B cell (primary cell): ENCODE results near the gene BRMS1. TPM values are rescaled to one million over a fixed set of nuclear protein-coding genes. Genes with fewer than 3 reads are reported as not detected.

ENCODE experiments used
- ATAC-seq: fragments of 200-7000 bp; cut with Tn5 transposase; one replicate; pipeline ENCODE4 v1.10.0; 2021; ENCODE audit warnings: low read depth, mild to moderate bottlenecking, moderate number of reproducible peaks, moderate library complexity
- CTCF ChIA-PET: fragments of 350-600 bp; sonication (Branson Sonifier 250); formaldehyde crosslinking; loops from one replicate; lab custom pipeline; 2021; ENCODE audit warnings: antibody characterized with exemption, inconsistent platforms; lab: Charles Lee
- POLR2A ChIA-PET: fragments of 350-600 bp; sonication (Branson Sonifier 250); formaldehyde crosslinking; loops from one replicate; lab custom pipeline; 2021; ENCODE audit warnings: antibody characterized with exemption; lab: Charles Lee
- DNase-seq: peaks from one replicate; pipeline ENCODE4 v3.0.0; 2013
- H2AFZ ChIP-seq: 2 replicates; pipeline ENCODE4 v1.6.1; 2012; ENCODE audit warnings: mild to moderate bottlenecking, low read depth, low read length; ENCODE audit not compliant: insufficient read depth, poor library complexity, severe bottlenecking
- H3K27ac ChIP-seq, 2 donors: 1 replicate in 1 of 2; 2 replicates in 1 of 2; pipeline ENCODE4 v1.5.1; 2012 to 2013; ENCODE audit warnings: low read length in 2 of 2, mild to moderate bottlenecking in 2 of 2, moderate library complexity in 1 of 2
- H3K27me3 ChIP-seq, 4 experiments: fragments of 200-600 bp in 1 of 4; sonication (generic) in 1 of 4; replicated peaks in 1 of 4; 1 replicate in 2 of 4; 2 replicates in 2 of 4; pipeline versions ENCODE4 v1.6.1 to v1.7.0; 2013 to 2016; ENCODE audit warnings: low read length in 3 of 4, mild to moderate bottlenecking in 2 of 4, mixed read lengths in 1 of 4, moderate library complexity in 1 of 4; ENCODE audit not compliant: insufficient read depth in 4 of 4, control insufficient read depth in 3 of 4; ENCODE audit errors: control extremely low read depth in 1 of 4
- H3K36me3 ChIP-seq, 2 experiments: replicated peaks in 1 of 2; 1 replicate in 1 of 2; 2 replicates in 1 of 2; pipeline versions ENCODE4 v1.6.1 to v1.7.1; 2013; ENCODE audit warnings: low read length in 1 of 2; ENCODE audit not compliant: insufficient read depth in 2 of 2, control insufficient read depth in 1 of 2; ENCODE audit errors: control extremely low read depth in 1 of 2, extremely low read depth in 1 of 2
- H3K4me1 ChIP-seq, 2 donors: fragments of 200-600 bp in 1 of 2; sonication (generic) in 1 of 2; 1 replicate in 1 of 2; 2 replicates in 1 of 2; pipeline versions ENCODE4 v1.5.1 to v1.6.1; 2013 to 2017; ENCODE audit warnings: low read length in 2 of 2; ENCODE audit not compliant: control insufficient read depth in 2 of 2, insufficient read depth in 2 of 2
- H3K4me2 ChIP-seq: replicated peaks from 2 replicates; pipeline ENCODE3; 2012; ENCODE audit warnings: mild to moderate bottlenecking, low read depth, low read length; ENCODE audit not compliant: poor library complexity, severe bottlenecking
- H3K4me3 ChIP-seq, 5 experiments: fragments of 200-600 bp in 1 of 5; sonication (generic) in 1 of 5; 1 replicate in 3 of 5; 2 replicates in 2 of 5; pipeline versions ENCODE4 v1.5.1 to v1.7.0; 2011 to 2016; ENCODE audit warnings: low read length in 4 of 5, mild to moderate bottlenecking in 4 of 5, low read depth in 2 of 5, control low read depth in 1 of 5, moderate library complexity in 1 of 5; ENCODE audit not compliant: insufficient read depth in 1 of 5; ENCODE audit errors: control extremely low read depth in 1 of 5, extremely low read depth in 1 of 5
- H3K79me2 ChIP-seq: fragments of 200-600 bp; sonication (generic); one replicate; pipeline ENCODE4 v1.6.0; 2016; ENCODE audit warnings: low read length; ENCODE audit not compliant: control insufficient read depth, insufficient read depth
- H3K9ac ChIP-seq: fragments of 200-600 bp; sonication (generic); 2 replicates; pipeline ENCODE4 v1.6.1; 2017; ENCODE audit warnings: mild to moderate bottlenecking, low read length, moderate library complexity
- H3K9me3 ChIP-seq, 3 donors: one replicate each; pipeline versions ENCODE4 v1.6.1 to v1.7.1; 2013; ENCODE audit warnings: low read length in 2 of 3; ENCODE audit not compliant: control insufficient read depth in 2 of 3, insufficient read depth in 1 of 3; ENCODE audit errors: control extremely low read depth in 1 of 3
- H4K20me1 ChIP-seq: 2 replicates; pipeline ENCODE4 v1.6.0; 2012; ENCODE audit warnings: mild to moderate bottlenecking, low read length; ENCODE audit not compliant: insufficient read depth, control insufficient read depth, poor library complexity, severe bottlenecking
- H3K27ac Mint-ChIP-seq: one replicate; pipeline ENCODE4 v1.8.0; 2021; ENCODE audit warnings: mixed read lengths
- H3K27me3 Mint-ChIP-seq: one replicate; pipeline ENCODE4 v1.8.0; 2021; ENCODE audit warnings: mixed read lengths
- H3K4me1 Mint-ChIP-seq: one replicate; pipeline ENCODE4 v1.8.0; 2021; ENCODE audit warnings: mixed read lengths
- H3K4me3 Mint-ChIP-seq: one replicate; pipeline ENCODE4 v1.8.0; 2021; ENCODE audit warnings: mixed read lengths
- H3K9me3 Mint-ChIP-seq: one replicate; pipeline ENCODE4 v1.8.0; 2022; ENCODE audit warnings: mixed read lengths; ENCODE audit not compliant: insufficient read depth
- CTCF ChIP-seq: fragments of 200-600 bp; IDR thresholded peaks from one replicate; pipeline ENCODE4 v1.8.0; 2022; ENCODE audit warnings: antibody characterized with exemption, mild to moderate bottlenecking
- EZH2 ChIP-seq: IDR thresholded peaks from 2 replicates; pipeline ENCODE4 v1.6.1; 2012; ENCODE audit warnings: borderline replicate concordance, low read depth, mild to moderate bottlenecking, moderate library complexity, low read length; ENCODE audit not compliant: insufficient read depth, poor library complexity, severe bottlenecking
- WGBS: methylation state at CpG from one replicate; pipeline ENCODE4 v1.1.5; 2013; ENCODE audit warnings: missing lambda C conversion rate; ENCODE audit not compliant: insufficient coverage; 5-methylcytosine and 5-hydroxymethylcytosine counted together
- intact Hi-C: fragments of 100-400 bp; cut with micrococcal nuclease; formaldehyde crosslinking; loops from one replicate; pipeline ENCODE4 v1.10.0; 2022
- polyA plus RNA-seq: library from polyadenylated mRNA; depleted of rRNA; stranded (reverse); fragments of >200 nt; gene quantifications from 2 replicates; pipeline ENCODE4 v1.2.3, GENCODE V29; 2012
- total RNA-seq, 2 donors: library from RNA; stranded (reverse); fragments of 120-200 nt in 1 of 2; gene quantifications; 1 replicate in 1 of 2; 2 replicates in 1 of 2; pipeline versions ENCODE4 v1.2.3 to v1.2.4, GENCODE V29; 2013 to 2022

BRMS1 gene
- total and polyA plus RNA-seq, 2 donors (not counting 1 experiment from before 2014, with no cell fraction given) = 51.2 to 58.3 TPM

GRCh38 chr11:66314186-66314501 is 30.8 kb downstream of the BRMS1 start:
- Histone ChIP-seq H3K27me3 (no peaks in the 10 kb centered on the region), H3K9ac (no peak overlapping the region), H3K4me1 (peaks cover 32 to 42% of the 10 kb centered on the region in 2 donors), H4K20me1 (no peaks in the 10 kb centered on the region), H2AFZ (no peak overlapping the region), H3K27ac (peak overlapping the region in 1 of 2 donors; percentile 80), H3K79me2 (no peaks in the 10 kb centered on the region), H3K36me3 (no peaks in the 10 kb centered on the region), H3K4me3 (no peak overlapping the region), H3K9me3 (no peaks in the 10 kb centered on the region), H3K4me2 (no peak overlapping the region)
- ChIA-PET POLR2A (interaction anchor here (0.5 kb wide), 1 partner anchor 516 kb away, joined by 4 read pairs; no protein-coding TSS in a partner anchor), CTCF (interaction anchor here (4.9 to 6.3 kb wide), 2 partner anchors 16 to 72 kb away, joined by 63 to 101 read pairs; no protein-coding TSS in a partner anchor)
- peak overlapping the region; percentile 61 for H3K4me3 Mint-ChIP-seq
- no peaks in the 10 kb centered on the region for H3K9me3 Mint-ChIP-seq
- DNase-seq = no peak
- WGBS = no CpG with 5 or more reads among the region's 1 CpG
- TF ChIP-seq CTCF (no peak), EZH2 (no peak)
- intact Hi-C loops = no loop called here
- peak overlapping the region; percentile 53 for H3K27ac Mint-ChIP-seq
- H3K4me1 Mint-ChIP-seq = peaks cover 48% of the 10 kb centered on the region
- no peaks in the 10 kb centered on the region for H3K27me3 Mint-ChIP-seq
- ATAC-seq = no peak
